GM15510 (cell line): ENCODE data around the gene EPB41L5.

ENCODE experiments used
- POLR2A ChIP-seq: IDR thresholded peaks from 3 replicates; pipeline ENCODE4 v1.6.1; 2011; ENCODE audit warnings: borderline replicate concordance; ENCODE audit not compliant: insufficient read length; ENCODE audit errors: extremely low read depth

The EPB41L5 gene

DNA sequence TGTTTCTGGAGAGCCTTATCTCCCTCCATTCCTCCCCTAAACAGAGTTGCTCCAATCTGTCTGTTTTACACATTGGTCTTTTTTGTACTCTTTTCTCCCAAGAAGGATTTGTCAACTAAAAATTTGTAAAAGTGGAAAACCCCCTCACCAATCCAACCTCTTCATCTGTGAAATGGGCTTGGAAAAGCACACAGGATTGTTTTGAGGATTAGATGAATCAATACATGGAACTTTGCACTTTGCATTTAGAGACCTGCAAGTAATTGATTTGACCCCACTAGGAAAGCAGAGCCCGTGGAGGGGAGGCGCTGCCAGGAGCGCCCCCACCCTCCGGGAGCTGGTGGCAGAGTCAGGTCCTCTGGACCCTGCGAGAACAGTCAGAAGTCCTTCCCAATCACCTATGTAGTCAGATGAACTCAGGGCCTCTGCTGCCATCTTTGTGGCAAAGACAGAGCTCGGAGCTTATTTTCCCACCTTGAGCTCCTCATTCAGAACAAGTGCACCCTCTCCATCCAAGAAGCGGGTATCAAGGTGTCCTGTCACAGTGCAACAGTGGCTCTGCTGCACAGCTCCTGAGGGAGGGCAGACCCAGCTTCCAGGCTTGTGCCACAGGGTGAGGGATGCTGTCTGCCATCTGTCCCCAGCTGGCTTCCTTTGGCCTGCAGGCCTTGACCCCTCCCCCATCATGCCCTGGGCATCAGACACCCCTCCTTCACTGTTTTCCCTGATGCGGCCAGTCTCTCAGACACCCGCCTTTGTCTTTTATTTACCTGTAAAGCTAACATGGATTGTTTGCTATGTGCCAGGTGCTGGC, 212.1 kb downstream of the EPB41L5 start:
- no peak for TF ChIP-seq POLR2A

DNA sequence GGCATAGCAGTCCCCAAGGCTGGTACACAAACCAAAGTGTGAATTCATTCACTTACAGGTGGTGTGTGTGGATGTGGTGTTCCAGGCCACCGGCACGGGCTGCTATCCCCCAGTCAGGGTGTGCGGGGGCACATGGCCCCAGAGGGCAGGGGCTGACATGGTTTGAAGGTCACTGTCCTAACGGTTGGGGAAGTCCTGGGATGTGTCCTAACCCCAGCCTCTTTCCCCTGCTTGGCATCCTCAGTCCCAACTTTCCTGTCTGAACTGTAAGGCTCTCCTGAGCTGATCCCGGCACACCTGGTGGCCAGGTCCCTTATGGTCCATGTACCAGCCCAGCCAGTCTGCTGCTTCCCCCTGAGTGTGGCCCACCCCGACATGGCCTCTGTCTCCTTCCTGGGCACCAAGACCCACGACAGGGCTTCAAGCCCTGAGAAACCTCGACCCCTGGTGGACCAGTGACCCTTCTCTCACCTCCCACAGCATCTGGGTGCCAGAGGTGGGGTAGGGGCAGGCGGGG, 212.7 kb downstream of the EPB41L5 start:
- no peak for TF ChIP-seq POLR2A

DNA sequence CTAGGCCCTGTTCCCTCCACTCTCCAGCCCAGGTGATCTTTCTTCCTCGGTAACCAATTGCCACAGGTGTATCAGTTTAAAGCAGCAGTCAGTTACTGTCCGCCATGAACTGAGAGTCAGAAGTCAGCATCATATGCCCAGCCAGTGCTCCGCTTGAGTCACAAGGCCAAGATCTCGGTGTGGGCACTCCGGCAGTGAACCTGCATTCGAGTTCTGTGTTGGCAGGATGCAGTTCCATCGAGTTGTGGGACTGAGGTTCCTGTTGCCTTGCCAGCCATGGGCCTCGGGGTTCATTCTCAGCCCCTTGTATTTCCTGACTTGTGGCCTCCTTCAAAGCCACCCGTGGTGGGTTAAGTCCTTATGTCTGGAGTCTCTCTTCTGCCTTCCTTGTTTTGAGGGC, 213.4 kb downstream of the EPB41L5 start:
- TF ChIP-seq POLR2A, result no peak

DNA sequence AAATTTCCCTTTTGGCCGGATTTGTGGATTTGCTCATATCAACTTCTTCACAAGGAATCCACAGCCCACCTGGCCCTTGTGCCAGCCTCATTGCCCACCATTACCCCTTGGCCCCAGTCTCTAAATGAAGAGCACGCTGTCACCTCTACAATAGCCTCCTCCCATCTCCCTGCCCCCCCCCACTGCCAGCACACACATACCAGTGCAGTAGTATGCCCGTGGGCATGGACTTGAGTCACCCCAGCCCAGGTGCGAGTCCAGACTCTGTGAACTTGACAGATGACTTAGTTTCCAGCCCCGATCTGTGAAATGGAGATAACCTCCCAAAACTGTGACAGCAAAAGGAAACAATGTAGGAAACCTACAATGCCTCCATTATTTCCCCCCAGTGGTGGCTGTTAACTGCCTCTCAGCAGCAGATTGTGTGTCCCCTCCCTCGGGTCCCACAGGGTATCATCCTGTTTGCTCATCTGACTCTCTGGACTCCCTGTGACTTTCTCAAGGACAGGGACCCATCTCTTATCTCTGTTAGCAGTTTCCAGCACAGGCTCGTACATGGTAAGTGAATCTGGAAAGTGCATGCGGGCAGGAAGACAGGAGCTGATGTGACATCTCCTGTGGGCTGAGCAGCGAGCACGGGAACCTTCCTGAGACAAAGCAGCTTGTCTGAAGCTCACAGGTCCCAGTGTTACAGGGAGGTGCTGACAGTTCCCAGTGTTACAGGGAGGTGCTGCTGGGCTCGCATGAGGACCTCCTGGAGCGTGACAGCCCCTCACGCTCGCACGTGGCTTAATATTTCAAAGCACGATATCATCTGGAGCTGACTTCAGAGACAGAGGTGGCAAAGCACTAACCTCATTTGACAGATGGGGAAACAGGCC, 214.5 kb downstream of the EPB41L5 start:
- TF ChIP-seq POLR2A, result peak; percentile 7

DNA sequence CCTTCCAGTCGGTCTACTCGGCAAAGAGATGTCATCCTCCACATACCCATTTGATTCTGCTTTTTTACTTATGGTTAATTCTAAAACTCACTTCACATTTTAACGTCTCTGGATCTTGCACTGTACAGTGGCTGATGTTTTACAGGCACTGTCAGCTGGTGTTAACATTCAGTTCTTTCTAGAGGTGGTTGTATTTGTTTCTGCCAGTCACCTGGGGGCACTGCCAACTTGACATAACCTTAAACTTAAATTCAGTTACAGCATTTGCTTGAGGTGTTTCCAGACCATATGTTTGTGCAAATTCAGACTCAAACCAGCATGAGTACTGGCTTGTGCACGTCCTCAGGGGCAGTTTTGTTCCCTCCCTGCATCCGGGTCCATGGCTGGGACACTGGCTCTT, 215.6 kb downstream of the EPB41L5 start:
- no peak for TF ChIP-seq POLR2A
